CD4-positive, alpha-beta T cell treated with Interleukin-6 for 4 hours (primary cell): ENCODE measurements around the gene ADGRE1.
A peak's percentile ranks its signal among the peaks of the same experiment; 100 is the strongest.

Experiments
- DNase-seq: peaks from one replicate; pipeline ENCODE4 v3.0.0-alpha.2; 2020; ENCODE audit warnings: mixed read lengths

ADGRE1 gene

DNA sequence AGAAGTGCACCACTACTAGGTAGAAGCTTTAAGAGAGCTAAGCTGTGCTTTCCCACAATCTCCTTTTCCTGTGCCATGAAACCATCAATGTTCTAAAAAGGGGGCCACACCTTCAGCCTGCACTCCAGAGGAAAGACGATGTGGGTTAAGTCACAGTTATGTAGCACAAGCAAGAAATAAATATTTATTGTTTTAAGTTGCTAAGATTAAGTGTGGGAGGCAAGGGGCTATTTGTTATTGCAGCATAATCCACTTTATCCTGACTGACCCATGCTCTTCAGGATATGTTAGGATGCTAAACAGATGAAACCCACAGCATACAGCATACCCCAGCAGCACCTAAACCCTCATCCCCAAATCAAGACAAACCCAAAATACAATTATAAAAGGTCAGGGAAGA, 69.2 kb downstream of the ADGRE1 start:
- no peak for DNase-seq

- no peak for DNase-seq
Observed at GRCh38 chr19:6958791-6959190, 71.4 kb downstream of the ADGRE1 start.

DNA sequence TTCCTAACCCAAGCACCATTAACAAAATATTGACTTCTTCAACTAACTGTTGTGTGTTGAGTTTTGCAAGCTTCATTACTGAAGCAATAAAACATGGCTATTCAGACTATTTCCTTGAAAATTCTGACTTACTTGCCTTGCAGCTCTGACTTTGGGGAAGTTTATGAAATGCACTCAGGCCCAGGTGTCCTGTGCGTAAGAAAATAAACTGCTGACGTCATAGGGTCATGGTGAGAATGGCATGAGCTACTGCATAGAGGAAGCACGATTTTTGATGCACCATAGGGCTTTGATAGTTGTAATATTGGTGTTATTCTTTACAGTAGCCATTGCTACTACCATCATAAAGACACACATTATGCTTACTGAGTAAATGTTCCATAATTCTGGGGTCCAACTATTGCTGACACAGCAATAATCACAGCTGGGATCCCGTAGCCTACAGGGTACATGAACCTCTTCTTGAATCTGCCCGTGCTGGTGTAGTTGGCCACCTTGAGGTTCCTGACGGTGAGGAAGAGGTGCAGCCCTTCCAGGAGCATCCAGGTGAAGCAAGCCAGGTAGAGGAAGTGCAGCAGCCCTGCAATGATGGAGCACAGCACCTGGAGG, 76.0 kb downstream of the ADGRE1 start:
- DNase-seq, result no peak

DNA sequence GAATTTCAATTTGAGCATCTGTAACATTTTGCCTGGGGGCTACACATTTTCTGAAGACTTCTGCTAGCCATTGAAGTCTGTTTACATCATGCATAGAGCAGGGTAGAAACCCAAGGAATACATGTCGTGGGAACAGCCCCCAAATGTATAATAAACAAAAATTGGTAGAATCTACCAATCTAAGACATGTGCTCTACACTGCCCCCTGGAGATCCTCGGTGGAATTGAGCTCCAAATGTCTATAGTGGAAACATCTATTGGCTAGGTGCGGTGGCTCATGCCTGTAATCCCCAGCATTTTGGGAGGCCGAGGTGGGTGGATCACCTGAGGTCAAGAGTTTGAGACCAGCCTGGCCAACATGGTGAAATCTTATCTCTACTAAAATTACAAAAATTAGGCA, 76.6 kb downstream of the ADGRE1 start:
- DNase-seq, result peak; percentile 57

- no peak for DNase-seq
Observed at GRCh38 chr19:6967967-6968366, 80.6 kb downstream of the ADGRE1 start.

- no peak for DNase-seq
Observed at GRCh38 chr19:6969490-6969889, 82.1 kb downstream of the ADGRE1 start.

DNA sequence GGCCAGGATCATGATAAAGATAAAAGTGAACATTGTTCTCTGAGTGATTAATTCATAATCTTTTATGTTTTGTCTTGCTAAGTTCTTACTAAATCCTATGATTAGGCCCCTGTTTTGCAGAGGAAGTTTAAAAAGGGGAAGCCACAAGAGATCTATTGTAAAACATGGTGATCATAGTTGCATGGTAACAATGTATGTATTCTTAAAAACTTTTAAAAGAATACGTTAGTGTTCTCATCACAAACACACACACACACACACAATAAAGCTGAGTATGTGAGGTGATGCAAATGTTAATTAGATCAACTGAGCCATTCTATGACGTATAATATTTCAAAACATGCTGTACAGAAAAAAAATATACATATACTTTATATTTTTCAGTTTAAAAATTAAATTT, 82.6 kb downstream of the ADGRE1 start:
- no peak for DNase-seq

DNA sequence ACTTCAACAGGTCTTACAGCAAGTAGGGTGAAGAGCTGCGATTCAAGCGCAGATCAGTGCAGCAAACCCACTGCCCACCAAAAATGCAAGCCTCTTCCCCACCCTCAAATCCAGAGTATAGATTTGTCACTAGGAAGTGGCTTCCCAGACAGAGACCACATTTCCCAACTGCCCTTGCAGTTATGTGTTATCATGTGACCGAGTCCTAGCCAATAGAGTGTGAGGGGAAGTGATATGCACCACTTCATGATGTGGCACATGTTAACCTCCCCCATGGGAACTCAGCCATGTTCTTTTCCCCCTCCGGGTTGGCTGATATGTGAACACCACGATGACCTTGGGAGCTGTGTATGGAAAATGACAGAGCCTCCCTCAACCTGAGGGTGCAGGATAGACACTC, 83.1 kb downstream of the ADGRE1 start:
- no peak for DNase-seq

GRCh38 chr19:6971366-6971765, 84.0 kb downstream of the ADGRE1 start:
- no peak for DNase-seq

DNA sequence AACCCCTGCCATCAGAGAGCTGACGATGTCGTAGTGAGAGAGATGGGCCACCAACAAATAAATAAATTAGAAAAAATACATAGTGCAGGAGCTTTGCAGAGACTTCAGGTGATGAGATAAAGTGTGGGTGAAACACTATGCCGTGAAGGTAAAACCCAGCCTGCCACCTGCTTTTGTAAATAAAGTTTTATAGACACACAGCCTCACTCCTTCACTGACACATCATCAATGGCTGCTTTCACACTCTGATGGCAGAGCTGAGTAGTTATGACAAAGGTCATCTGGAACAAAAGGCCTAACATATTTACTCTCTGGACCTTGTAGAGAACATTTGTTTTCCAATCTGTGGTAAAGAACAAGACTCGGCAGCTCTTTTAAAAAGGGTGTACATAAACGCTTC, 88.8 kb downstream of the ADGRE1 start:
- no peak for DNase-seq

GRCh38 chr19:6979399-6979798, 92.0 kb downstream of the ADGRE1 start:
- no peak for DNase-seq

DNA sequence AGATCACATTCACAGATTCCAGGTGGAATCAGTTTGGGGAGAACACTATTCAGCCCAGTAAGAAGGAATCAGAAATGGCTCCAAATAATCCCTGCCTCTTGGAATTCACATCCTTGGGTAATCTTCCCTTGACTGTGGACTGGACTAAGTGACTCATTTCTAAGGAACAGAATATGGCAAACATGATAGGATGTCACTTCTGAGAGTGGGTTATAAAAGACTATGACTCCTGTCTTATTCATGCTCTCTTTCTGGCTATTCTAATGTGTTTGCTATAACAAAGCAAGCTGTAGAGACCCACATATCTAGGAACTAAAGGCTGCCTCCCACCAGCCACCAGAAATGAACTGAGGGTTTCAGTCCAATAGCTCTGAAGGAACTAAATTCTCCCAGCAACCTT, 96.1 kb downstream of the ADGRE1 start:
- DNase-seq, result no peak

- DNase-seq, result no peak
Observed at GRCh38 chr19:6987850-6988249, 100.5 kb downstream of the ADGRE1 start.

GRCh38 chr19:6988257-6988656, 100.9 kb downstream of the ADGRE1 start:
- no peak for DNase-seq
